WTC11 (cell line): ENCODE measurements around the gene SDC1. TPM values are rescaled to one million over a fixed set of nuclear protein-coding genes. Genes with fewer than 3 reads are reported as not detected.

Source experiments
- ATAC-seq: fragments of 200-7000 bp; cut with Tn5 transposase; 2 replicates; pipeline ENCODE4 v1.10.0; 2021; ENCODE audit warnings: mild to moderate bottlenecking, moderate library complexity
- CTCF ChIA-PET: fragments of 300-600 bp; sonication (Branson Sonifier 250); formaldehyde crosslinking; loops from one replicate; lab custom pipeline; 2021; ENCODE audit warnings: antibody characterized with exemption; lab: Charles Lee
- POLR2A ChIA-PET: fragments of 350-600 bp; sonication (Branson Sonifier 250); formaldehyde crosslinking; loops from one replicate; lab custom pipeline; 2021; ENCODE audit warnings: antibody characterized with exemption; lab: Charles Lee
- DNase-seq: peaks from one replicate; pipeline ENCODE4 v3.0.0; 2021; ENCODE audit warnings: low spot score
- H3K27ac Mint-ChIP-seq: 2 replicates; pipeline ENCODE4 v1.8.0; 2021; ENCODE audit warnings: mixed read lengths
- H3K27me3 Mint-ChIP-seq: 2 replicates; pipeline ENCODE4 v1.8.0; 2021; ENCODE audit warnings: low read depth, mild to moderate bottlenecking, moderate library complexity, mixed read lengths
- H3K36me3 Mint-ChIP-seq: 2 replicates; pipeline ENCODE4 v1.8.0; 2021; ENCODE audit warnings: mixed read lengths
- H3K4me1 Mint-ChIP-seq: 2 replicates; pipeline ENCODE4 v1.8.0; 2022; ENCODE audit warnings: mixed read lengths
- H3K4me3 Mint-ChIP-seq: 2 replicates; pipeline ENCODE4 v1.8.0; 2021; ENCODE audit warnings: mild to moderate bottlenecking, moderate library complexity, mixed read lengths
- H3K9me3 Mint-ChIP-seq: 2 replicates; pipeline ENCODE4 v1.8.0; 2021; ENCODE audit warnings: mixed read lengths
- ATF1 ChIP-seq: sonication (generic); formaldehyde crosslinking; IDR thresholded peaks from 2 replicates; pipeline ENCODE4 v1.8.1; 2023; ENCODE audit warnings: mild to moderate bottlenecking, moderate library complexity, missing genetic modification reagents
- CBFB ChIP-seq: sonication (generic); formaldehyde crosslinking; IDR thresholded peaks from 2 replicates; pipeline ENCODE4 v1.8.1; 2022; ENCODE audit warnings: mild to moderate bottlenecking, low read depth, missing genetic modification reagents
- CREB1 ChIP-seq: sonication (generic); formaldehyde crosslinking; IDR thresholded peaks from 2 replicates; pipeline ENCODE4 v1.8.0; 2023; ENCODE audit warnings: mild to moderate bottlenecking, missing genetic modification reagents
- CREM ChIP-seq: sonication (generic); formaldehyde crosslinking; IDR thresholded peaks from 2 replicates; pipeline ENCODE4 v1.8.1; 2022; ENCODE audit warnings: mild to moderate bottlenecking, missing genetic modification reagents, moderate library complexity
- FOXJ3 ChIP-seq: sonication (generic); formaldehyde crosslinking; IDR thresholded peaks from 2 replicates; pipeline ENCODE4 v1.9.0; 2021; ENCODE audit warnings: missing genetic modification reagents, mild to moderate bottlenecking, borderline replicate concordance
- GABPB1 ChIP-seq: sonication (generic); formaldehyde crosslinking; IDR thresholded peaks from 2 replicates; pipeline ENCODE4 v1.8.1; 2023; ENCODE audit warnings: mild to moderate bottlenecking, missing genetic modification reagents
- GTF2I ChIP-seq: fragments of 250-450 bp; sonication (Bioruptor Pico); conservative IDR thresholded peaks from 2 replicates; pipeline ENCODE4 v1.4.0; 2021; ENCODE audit warnings: mild to moderate bottlenecking
- JAZF1 ChIP-seq: fragments of 250-450 bp; sonication (Bioruptor Pico); IDR thresholded peaks from 2 replicates; pipeline ENCODE4 v1.9.0; 2021; ENCODE audit warnings: moderate library complexity, mild to moderate bottlenecking, inconsistent platforms
- KAT7 ChIP-seq: sonication (generic); formaldehyde crosslinking; IDR thresholded peaks from 2 replicates; pipeline ENCODE4 v1.8.1; 2023; ENCODE audit warnings: missing genetic modification reagents, mild to moderate bottlenecking, borderline replicate concordance
- MYBL2 ChIP-seq: sonication (generic); formaldehyde crosslinking; IDR thresholded peaks from 2 replicates; pipeline ENCODE4 v1.8.1; 2023; ENCODE audit warnings: mild to moderate bottlenecking, moderate library complexity, missing genetic modification reagents
- NFE2L1 ChIP-seq: sonication (generic); formaldehyde crosslinking; IDR thresholded peaks from 2 replicates; pipeline ENCODE4 v1.8.1; 2023; ENCODE audit warnings: missing genetic modification reagents
- NR3C1 ChIP-seq: sonication (generic); formaldehyde crosslinking; conservative IDR thresholded peaks from 2 replicates; pipeline ENCODE4 v1.8.1; 2023; ENCODE audit warnings: low read depth, mild to moderate bottlenecking, missing genetic modification reagents
- PRRX2 ChIP-seq: fragments of 250-450 bp; sonication (Bioruptor Pico); IDR thresholded peaks from 2 replicates; pipeline ENCODE4 v1.8.0; 2021; ENCODE audit warnings: mild to moderate bottlenecking
- SMAD3 ChIP-seq: sonication (generic); formaldehyde crosslinking; IDR thresholded peaks from 2 replicates; pipeline ENCODE4 v1.8.0; 2022; ENCODE audit warnings: missing genetic modification reagents, mild to moderate bottlenecking, borderline replicate concordance
- SP1 ChIP-seq: sonication (generic); formaldehyde crosslinking; conservative IDR thresholded peaks from 2 replicates; pipeline ENCODE4 v1.8.1; 2022; ENCODE audit warnings: missing genetic modification reagents
- ZNF416 ChIP-seq: fragments of 250-450 bp; sonication (Bioruptor Pico); IDR thresholded peaks from 2 replicates; pipeline ENCODE4 v1.9.0; 2021; ENCODE audit warnings: mild to moderate bottlenecking, inconsistent platforms
- ZNF423 ChIP-seq: fragments of 250-450 bp; sonication (Bioruptor Pico); IDR thresholded peaks from 2 replicates; pipeline ENCODE4 v2.1.2; 2022; ENCODE audit warnings: mild to moderate bottlenecking, moderate library complexity
- total RNA-seq: library from RNA; stranded (reverse); gene quantifications from 3 replicates; pipeline ENCODE4 v1.2.3, GENCODE V29; 2021
- TF ChIP-seq, protein P1 (sequence below): sonication (generic); formaldehyde crosslinking; IDR thresholded peaks from 2 replicates; pipeline ENCODE4 v1.8.0; 2023; ENCODE audit warnings: missing genetic modification reagents, mild to moderate bottlenecking, borderline replicate concordance
- TF ChIP-seq, protein P2 (sequence below): sonication (generic); formaldehyde crosslinking; IDR thresholded peaks from 2 replicates; pipeline ENCODE4 v1.8.0; 2022; ENCODE audit warnings: mild to moderate bottlenecking, missing genetic modification reagents
- TF ChIP-seq, protein P3 (sequence below): sonication (generic); formaldehyde crosslinking; IDR thresholded peaks from 2 replicates; pipeline ENCODE4 v1.8.0; 2022; ENCODE audit warnings: mild to moderate bottlenecking, missing genetic modification reagents
- TF ChIP-seq, protein P4 (sequence below): sonication (generic); formaldehyde crosslinking; IDR thresholded peaks from 2 replicates; pipeline ENCODE4 v1.8.1; 2022; ENCODE audit warnings: low read depth, mild to moderate bottlenecking, moderate library complexity, missing genetic modification reagents, borderline replicate concordance
- TF ChIP-seq, protein P5 (sequence below): sonication (generic); formaldehyde crosslinking; IDR thresholded peaks from 2 replicates; pipeline ENCODE4 v1.8.1; 2022; ENCODE audit warnings: mild to moderate bottlenecking, missing genetic modification reagents, moderate library complexity, borderline replicate concordance
- TF ChIP-seq, protein P6 (sequence below): sonication (generic); formaldehyde crosslinking; IDR thresholded peaks from 2 replicates; pipeline ENCODE4 v1.8.1; 2023; ENCODE audit warnings: mild to moderate bottlenecking, missing genetic modification reagents

SDC1 gene
- total RNA-seq, 1 experiment from 2014 or later: 52.6 TPM

DNA sequence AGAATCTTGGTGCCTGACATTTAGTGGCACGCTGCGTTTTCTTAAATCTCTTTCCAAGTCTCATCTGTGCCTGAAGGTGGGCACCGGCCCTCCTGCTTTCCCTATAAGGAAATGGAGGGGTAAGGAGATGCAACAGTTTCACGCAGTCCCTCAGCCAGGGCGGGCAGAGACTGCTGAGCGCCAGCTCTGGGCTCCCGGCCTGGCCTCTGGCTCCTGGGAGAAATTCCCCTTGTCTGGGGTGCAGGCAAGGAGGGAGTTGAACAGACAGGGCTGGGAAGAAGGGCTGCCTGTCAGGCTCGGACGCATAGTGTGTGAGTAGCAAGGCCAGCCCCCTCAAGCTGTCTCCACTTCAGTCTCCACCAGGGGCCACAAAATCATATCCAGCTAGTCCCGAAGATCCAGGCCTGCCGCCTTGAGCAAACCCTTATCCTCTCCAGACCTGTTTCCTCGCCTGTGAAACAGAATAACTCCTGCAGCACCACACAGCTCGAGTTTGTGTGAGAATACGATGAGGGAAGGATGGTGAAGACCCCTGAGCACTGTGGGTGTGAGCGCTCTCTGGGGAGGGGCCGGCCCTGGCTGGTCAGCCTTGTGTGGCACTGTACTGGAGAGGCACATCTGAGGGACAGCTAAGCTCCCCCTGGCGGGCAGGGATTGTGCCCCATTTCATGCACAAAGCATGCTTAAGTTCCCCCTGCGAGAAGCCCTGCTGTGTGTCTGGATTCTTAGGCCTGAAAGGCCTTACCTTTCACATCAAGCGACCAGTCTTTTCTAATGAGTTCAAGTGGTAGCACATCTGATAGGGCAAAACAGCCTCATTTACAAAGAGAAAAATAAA lies 33.8 kb downstream of the SDC1 start (continued):
- TF ChIP-seq, protein P1, sequence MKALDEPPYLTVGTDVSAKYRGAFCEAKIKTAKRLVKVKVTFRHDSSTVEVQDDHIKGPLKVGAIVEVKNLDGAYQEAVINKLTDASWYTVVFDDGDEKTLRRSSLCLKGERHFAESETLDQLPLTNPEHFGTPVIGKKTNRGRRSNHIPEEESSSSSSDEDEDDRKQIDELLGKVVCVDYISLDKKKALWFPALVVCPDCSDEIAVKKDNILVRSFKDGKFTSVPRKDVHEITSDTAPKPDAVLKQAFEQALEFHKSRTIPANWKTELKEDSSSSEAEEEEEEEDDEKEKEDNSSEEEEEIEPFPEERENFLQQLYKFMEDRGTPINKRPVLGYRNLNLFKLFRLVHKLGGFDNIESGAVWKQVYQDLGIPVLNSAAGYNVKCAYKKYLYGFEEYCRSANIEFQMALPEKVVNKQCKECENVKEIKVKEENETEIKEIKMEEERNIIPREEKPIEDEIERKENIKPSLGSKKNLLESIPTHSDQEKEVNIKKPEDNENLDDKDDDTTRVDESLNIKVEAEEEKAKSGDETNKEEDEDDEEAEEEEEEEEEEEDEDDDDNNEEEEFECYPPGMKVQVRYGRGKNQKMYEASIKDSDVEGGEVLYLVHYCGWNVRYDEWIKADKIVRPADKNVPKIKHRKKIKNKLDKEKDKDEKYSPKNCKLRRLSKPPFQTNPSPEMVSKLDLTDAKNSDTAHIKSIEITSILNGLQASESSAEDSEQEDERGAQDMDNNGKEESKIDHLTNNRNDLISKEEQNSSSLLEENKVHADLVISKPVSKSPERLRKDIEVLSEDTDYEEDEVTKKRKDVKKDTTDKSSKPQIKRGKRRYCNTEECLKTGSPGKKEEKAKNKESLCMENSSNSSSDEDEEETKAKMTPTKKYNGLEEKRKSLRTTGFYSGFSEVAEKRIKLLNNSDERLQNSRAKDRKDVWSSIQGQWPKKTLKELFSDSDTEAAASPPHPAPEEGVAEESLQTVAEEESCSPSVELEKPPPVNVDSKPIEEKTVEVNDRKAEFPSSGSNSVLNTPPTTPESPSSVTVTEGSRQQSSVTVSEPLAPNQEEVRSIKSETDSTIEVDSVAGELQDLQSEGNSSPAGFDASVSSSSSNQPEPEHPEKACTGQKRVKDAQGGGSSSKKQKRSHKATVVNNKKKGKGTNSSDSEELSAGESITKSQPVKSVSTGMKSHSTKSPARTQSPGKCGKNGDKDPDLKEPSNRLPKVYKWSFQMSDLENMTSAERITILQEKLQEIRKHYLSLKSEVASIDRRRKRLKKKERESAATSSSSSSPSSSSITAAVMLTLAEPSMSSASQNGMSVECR: no peak
- TF ChIP-seq MYBL2 (CRISPR knock-in tag) (no peak), ATF1 (no peak), CREM (CRISPR knock-in tag) (no peak), SMAD3 (CRISPR knock-in tag) (no peak), CREB1 (CRISPR knock-in tag) (no peak), FOXJ3 (CRISPR knock-in tag) (no peak), GTF2I (CRISPR knock-in tag) (no peak), SP1 (CRISPR knock-in tag) (no peak), KAT7 (CRISPR knock-in tag) (no peak)
- TF ChIP-seq, protein P2, sequence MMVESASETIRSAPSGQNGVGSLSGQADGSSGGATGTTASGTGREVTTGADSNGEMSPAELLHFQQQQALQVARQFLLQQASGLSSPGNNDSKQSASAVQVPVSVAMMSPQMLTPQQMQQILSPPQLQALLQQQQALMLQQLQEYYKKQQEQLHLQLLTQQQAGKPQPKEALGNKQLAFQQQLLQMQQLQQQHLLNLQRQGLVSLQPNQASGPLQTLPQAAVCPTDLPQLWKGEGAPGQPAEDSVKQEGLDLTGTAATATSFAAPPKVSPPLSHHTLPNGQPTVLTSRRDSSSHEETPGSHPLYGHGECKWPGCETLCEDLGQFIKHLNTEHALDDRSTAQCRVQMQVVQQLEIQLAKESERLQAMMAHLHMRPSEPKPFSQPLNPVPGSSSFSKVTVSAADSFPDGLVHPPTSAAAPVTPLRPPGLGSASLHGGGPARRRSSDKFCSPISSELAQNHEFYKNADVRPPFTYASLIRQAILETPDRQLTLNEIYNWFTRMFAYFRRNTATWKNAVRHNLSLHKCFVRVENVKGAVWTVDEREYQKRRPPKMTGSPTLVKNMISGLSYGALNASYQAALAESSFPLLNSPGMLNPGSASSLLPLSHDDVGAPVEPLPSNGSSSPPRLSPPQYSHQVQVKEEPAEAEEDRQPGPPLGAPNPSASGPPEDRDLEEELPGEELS (CRISPR knock-in tag): no peak
- TF ChIP-seq, protein P3, sequence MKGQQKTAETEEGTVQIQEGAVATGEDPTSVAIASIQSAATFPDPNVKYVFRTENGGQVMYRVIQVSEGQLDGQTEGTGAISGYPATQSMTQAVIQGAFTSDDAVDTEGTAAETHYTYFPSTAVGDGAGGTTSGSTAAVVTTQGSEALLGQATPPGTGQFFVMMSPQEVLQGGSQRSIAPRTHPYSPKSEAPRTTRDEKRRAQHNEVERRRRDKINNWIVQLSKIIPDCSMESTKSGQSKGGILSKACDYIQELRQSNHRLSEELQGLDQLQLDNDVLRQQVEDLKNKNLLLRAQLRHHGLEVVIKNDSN (CRISPR knock-in tag): no peak

DNA sequence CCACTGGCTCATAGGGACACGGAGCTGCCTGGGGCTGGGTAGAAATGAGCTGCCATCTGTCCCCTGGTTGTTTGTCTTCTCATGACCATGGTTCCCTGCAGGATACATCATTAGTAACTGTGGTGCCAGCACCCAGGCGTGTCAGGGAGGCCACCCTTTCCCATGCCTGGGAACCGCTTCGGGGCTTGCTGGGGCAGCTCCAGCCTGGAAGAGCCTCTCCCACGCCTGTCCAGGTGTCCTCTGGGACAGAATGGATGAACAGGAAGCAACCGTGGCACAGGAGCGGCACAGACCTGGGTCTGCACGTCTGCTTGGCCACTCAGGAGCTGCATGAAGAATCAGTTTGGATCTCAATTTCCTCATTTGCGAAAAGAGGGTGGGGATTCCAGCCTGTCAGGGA lies 34.8 kb downstream of the SDC1 start:
- H3K9me3 Mint-ChIP-seq: no peaks in the 10 kb centered on the region
- DNase-seq (no peak), ATAC-seq (no peak)
- no peak overlapping the region; the same call in 1 of the 2 replicates for H3K27ac Mint-ChIP-seq
- H3K27me3 Mint-ChIP-seq: no peaks in the 10 kb centered on the region
- peaks cover 43% of the 10 kb centered on the region for H3K4me1 Mint-ChIP-seq
- ChIA-PET POLR2A (interaction anchor here (1.0 kb wide), 1 partner anchor 23 kb away, joined by 3 read pairs; no protein-coding TSS in a partner anchor), CTCF (interaction anchor here (0.6 to 2.4 kb wide), 6 partner anchors 19 to 86 kb away, joined by 3 to 11 read pairs (median 4); partner anchors contain the start of gene SDC1)
- H3K36me3 Mint-ChIP-seq: no peaks in the 10 kb centered on the region
- no peak overlapping the region for H3K4me3 Mint-ChIP-seq
- TF ChIP-seq MYBL2 (CRISPR knock-in tag) (no peak), JAZF1 (CRISPR knock-in tag) (no peak), ZNF416 (CRISPR knock-in tag) (no peak), CBFB (CRISPR knock-in tag) (no peak), NR3C1 (CRISPR knock-in tag) (no peak), NFE2L1 (CRISPR knock-in tag) (no peak), ZNF423 (CRISPR knock-in tag) (no peak), GABPB1 (no peak), PRRX2 (CRISPR knock-in tag) (no peak), CREB1 (CRISPR knock-in tag) (no peak)
- TF ChIP-seq, protein P4, sequence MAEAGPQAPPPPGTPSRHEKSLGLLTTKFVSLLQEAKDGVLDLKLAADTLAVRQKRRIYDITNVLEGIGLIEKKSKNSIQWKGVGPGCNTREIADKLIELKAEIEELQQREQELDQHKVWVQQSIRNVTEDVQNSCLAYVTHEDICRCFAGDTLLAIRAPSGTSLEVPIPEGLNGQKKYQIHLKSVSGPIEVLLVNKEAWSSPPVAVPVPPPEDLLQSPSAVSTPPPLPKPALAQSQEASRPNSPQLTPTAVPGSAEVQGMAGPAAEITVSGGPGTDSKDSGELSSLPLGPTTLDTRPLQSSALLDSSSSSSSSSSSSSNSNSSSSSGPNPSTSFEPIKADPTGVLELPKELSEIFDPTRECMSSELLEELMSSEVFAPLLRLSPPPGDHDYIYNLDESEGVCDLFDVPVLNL (CRISPR knock-in tag): no peak
- TF ChIP-seq, protein P5, sequence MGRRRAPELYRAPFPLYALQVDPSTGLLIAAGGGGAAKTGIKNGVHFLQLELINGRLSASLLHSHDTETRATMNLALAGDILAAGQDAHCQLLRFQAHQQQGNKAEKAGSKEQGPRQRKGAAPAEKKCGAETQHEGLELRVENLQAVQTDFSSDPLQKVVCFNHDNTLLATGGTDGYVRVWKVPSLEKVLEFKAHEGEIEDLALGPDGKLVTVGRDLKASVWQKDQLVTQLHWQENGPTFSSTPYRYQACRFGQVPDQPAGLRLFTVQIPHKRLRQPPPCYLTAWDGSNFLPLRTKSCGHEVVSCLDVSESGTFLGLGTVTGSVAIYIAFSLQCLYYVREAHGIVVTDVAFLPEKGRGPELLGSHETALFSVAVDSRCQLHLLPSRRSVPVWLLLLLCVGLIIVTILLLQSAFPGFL (CRISPR knock-in tag): no peak
- TF ChIP-seq, protein P3 (CRISPR knock-in tag): no peak
- TF ChIP-seq, protein P6, sequence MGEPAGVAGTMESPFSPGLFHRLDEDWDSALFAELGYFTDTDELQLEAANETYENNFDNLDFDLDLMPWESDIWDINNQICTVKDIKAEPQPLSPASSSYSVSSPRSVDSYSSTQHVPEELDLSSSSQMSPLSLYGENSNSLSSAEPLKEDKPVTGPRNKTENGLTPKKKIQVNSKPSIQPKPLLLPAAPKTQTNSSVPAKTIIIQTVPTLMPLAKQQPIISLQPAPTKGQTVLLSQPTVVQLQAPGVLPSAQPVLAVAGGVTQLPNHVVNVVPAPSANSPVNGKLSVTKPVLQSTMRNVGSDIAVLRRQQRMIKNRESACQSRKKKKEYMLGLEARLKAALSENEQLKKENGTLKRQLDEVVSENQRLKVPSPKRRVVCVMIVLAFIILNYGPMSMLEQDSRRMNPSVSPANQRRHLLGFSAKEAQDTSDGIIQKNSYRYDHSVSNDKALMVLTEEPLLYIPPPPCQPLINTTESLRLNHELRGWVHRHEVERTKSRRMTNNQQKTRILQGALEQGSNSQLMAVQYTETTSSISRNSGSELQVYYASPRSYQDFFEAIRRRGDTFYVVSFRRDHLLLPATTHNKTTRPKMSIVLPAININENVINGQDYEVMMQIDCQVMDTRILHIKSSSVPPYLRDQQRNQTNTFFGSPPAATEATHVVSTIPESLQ (CRISPR knock-in tag): no peak
